Measurements from ENCODE around the gene TMEM192. TPM values are rescaled to one million over a fixed set of nuclear protein-coding genes. Genes with fewer than 3 reads are reported as not detected.

Gene TMEM192
- total RNA-seq, 2 experiments from 2014 or later: 4.6 to 4.7 TPM

DNA sequence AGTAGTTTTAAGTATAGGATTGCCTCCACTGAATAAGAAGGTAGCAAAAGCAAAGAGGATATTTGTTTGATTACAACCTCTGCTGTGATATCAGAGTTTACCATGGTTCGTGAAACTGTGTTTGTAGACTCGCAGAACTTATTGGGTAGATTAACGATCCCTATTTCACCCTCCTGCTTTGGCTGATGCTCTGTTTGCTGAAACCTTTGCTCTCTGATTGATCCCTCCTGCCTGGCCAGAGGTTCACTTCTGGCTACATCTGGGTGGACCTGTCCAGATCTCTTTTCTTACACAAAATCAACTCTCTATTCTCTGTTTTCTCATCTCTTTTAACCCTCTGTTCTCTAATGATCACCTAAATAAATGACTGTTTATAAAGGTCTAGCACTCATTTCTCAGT, 37.9 kb upstream of the TMEM192 start:
- DNase-seq (no peak), ATAC-seq (ENCODE audit: poor library complexity) (no peak)
- no peaks in the 10 kb centered on the region for H3K4me1 ChIP-seq (ENCODE audit: insufficient read depth, low read length)
- TF ChIP-seq, protein P1, sequence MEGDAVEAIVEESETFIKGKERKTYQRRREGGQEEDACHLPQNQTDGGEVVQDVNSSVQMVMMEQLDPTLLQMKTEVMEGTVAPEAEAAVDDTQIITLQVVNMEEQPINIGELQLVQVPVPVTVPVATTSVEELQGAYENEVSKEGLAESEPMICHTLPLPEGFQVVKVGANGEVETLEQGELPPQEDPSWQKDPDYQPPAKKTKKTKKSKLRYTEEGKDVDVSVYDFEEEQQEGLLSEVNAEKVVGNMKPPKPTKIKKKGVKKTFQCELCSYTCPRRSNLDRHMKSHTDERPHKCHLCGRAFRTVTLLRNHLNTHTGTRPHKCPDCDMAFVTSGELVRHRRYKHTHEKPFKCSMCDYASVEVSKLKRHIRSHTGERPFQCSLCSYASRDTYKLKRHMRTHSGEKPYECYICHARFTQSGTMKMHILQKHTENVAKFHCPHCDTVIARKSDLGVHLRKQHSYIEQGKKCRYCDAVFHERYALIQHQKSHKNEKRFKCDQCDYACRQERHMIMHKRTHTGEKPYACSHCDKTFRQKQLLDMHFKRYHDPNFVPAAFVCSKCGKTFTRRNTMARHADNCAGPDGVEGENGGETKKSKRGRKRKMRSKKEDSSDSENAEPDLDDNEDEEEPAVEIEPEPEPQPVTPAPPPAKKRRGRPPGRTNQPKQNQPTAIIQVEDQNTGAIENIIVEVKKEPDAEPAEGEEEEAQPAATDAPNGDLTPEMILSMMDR (IDR thresholded peaks at IDR 0.05): no peak
- H3K27me3 ChIP-seq (ENCODE audit: control insufficient read depth in 1 of 2, insufficient read depth in 2 of 2, low read length in 2 of 2): no peaks in the 10 kb centered on the region
- CTCF ChIA-PET: no interaction called here
- no peak overlapping the region for H3K4me3 ChIP-seq (ENCODE audit: low read length)
- H3K9me3 ChIP-seq (ENCODE audit: control insufficient read depth in 1 of 2, insufficient read depth in 1 of 2, low read length in 2 of 2): no peaks in the 10 kb centered on the region
- Mint-ChIP-seq H3K4me3 (no peak overlapping the region), H3K9me3 (no peaks in the 10 kb centered on the region), H3K36me3 (ENCODE audit: low read depth) (no peaks in the 10 kb centered on the region), H3K4me1 (ENCODE audit: low read depth) (no peaks in the 10 kb centered on the region), H3K27me3 (peaks cover 29% of the 10 kb centered on the region), H3K27ac (no peak overlapping the region)
- no peaks in the 10 kb centered on the region for H3K36me3 ChIP-seq (ENCODE audit: insufficient read depth, low read length)
- intact Hi-C loops (cut with DNase I, micrococcal nuclease): no loop called here
- POLR2A ChIA-PET: no interaction called here
- H3K27ac ChIP-seq (ENCODE audit: low read depth in 1 of 2, low read length in 2 of 2): no peak overlapping the region

DNA sequence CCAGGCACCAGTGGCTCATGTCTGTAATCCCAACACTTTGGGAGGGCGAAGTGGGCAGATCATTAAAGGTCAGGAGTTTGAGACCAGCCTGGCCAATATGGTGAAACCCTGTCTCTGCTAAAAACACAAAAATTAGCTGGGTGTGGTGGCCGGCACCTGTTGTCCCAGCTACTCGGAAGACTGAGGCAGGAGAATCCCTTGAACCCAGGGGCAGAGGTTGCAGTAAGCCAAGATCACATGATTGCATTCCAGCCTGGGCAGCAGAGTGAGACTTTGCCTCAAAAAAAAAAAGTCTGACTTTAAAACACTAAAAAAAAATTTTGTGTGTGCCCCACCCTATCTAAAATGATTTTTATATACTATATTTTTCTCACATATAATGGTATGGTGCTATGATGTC, 26.2 kb upstream of the TMEM192 start:
- ATAC-seq (ENCODE audit: poor library complexity) (no peak), DNase-seq (no peak)
- CTCF ChIA-PET: no interaction called here
- peaks cover 8% of the 10 kb centered on the region for H3K27me3 Mint-ChIP-seq
- intact Hi-C loops (cut with DNase I, micrococcal nuclease): loop anchor here in 1 of 2 experiments (10.0 kb wide), 1 partner anchor 956 kb away; no protein-coding TSS in a partner anchor
- no peak overlapping the region for H3K27ac ChIP-seq (ENCODE audit: low read depth in 1 of 2, low read length in 2 of 2)
- H3K4me1 ChIP-seq (ENCODE audit: insufficient read depth, low read length): no peaks in the 10 kb centered on the region
- no peak overlapping the region for H3K27ac Mint-ChIP-seq
- no peaks in the 10 kb centered on the region for H3K4me1 Mint-ChIP-seq (ENCODE audit: low read depth)
- no peaks in the 10 kb centered on the region for H3K36me3 Mint-ChIP-seq (ENCODE audit: low read depth)
- H3K9me3 Mint-ChIP-seq: no peaks in the 10 kb centered on the region
- TF ChIP-seq, protein P1 (IDR thresholded peaks at IDR 0.05): no peak
- POLR2A ChIA-PET: no interaction called here
- no peaks in the 10 kb centered on the region for H3K36me3 ChIP-seq (ENCODE audit: insufficient read depth, low read length)
- no peaks in the 10 kb centered on the region for H3K9me3 ChIP-seq (ENCODE audit: control insufficient read depth in 1 of 2, insufficient read depth in 1 of 2, low read length in 2 of 2)
- H3K27me3 ChIP-seq (ENCODE audit: control insufficient read depth in 1 of 2, insufficient read depth in 2 of 2, low read length in 2 of 2): no peaks in the 10 kb centered on the region
- no peak overlapping the region for H3K4me3 Mint-ChIP-seq
- no peak overlapping the region for H3K4me3 ChIP-seq (ENCODE audit: low read length)

DNA sequence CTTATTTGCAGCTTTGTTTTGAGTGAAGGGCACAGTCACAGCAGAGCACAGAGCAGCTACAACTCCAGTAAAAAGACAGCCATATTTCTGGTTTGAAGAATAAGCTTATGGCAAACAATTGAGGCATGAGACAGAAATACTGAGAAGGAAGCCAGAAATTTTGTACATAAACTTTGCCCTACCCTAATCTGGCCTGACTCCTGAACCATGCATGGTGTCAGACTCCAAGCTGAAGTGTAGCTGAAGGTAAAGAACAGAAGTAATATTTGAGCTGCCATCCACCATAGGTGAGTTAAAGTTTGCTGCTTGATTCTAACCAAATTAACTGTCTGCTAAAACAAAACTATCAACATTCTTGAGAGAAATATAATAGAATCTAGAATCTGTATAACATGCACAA, 24.5 kb upstream of the TMEM192 start:
- Mint-ChIP-seq H3K4me1 (ENCODE audit: low read depth) (no peaks in the 10 kb centered on the region), H3K4me3 (no peak overlapping the region), H3K27ac (no peak overlapping the region), H3K27me3 (peaks cover 15% of the 10 kb centered on the region), H3K36me3 (ENCODE audit: low read depth) (no peaks in the 10 kb centered on the region), H3K9me3 (no peaks in the 10 kb centered on the region)
- ChIA-PET CTCF (no interaction called here), POLR2A (interaction anchor here (1.5 kb wide), 1 partner anchor 24 kb away, joined by 4 read pairs; the partner anchor contains the start of gene TMEM192)
- TF ChIP-seq, protein P1 (IDR thresholded peaks at IDR 0.05): no peak
- DNase-seq (no peak), ATAC-seq (ENCODE audit: poor library complexity) (no peak)
- Histone ChIP-seq H3K9me3 (ENCODE audit: control insufficient read depth in 1 of 2, insufficient read depth in 1 of 2, low read length in 2 of 2) (no peaks in the 10 kb centered on the region), H3K4me3 (ENCODE audit: low read length) (no peak overlapping the region), H3K36me3 (ENCODE audit: insufficient read depth, low read length) (no peaks in the 10 kb centered on the region), H3K4me1 (ENCODE audit: insufficient read depth, low read length) (no peaks in the 10 kb centered on the region), H3K27ac (ENCODE audit: low read depth in 1 of 2, low read length in 2 of 2) (no peak overlapping the region), H3K27me3 (ENCODE audit: control insufficient read depth in 1 of 2, insufficient read depth in 2 of 2, low read length in 2 of 2) (no peaks in the 10 kb centered on the region)
- intact Hi-C loops (cut with DNase I, micrococcal nuclease): loop anchor here in 1 of 2 experiments (10.0 kb wide), 1 partner anchor 958 kb away; no protein-coding TSS in a partner anchor

All from CD4-positive, alpha-beta T cell (primary cell).